Measurements from ENCODE around the gene TTLL8.

GRCh38 chr22:49996518-49997250 lies 61.4 kb downstream of the TTLL8 start:
- no peak for TF ChIP-seq CTCF (IDR thresholded peaks at IDR 0.05)
- no peak for TF ChIP-seq POLR2A (IDR thresholded peaks at IDR 0.05)
